ENCODE data around the gene ALOX5. TPM values are rescaled to one million over a fixed set of nuclear protein-coding genes. Genes with fewer than 3 reads are reported as not detected.
"Not testable (repeated sequence)": the region's sequence is repeated elsewhere in the genome, so short reads cannot be mapped to it uniquely, and the experiment has no call there.

Gene ALOX5
- total and polyA plus RNA-seq, 7 experiments from 2014 or later, result 1.0 to 143 (median 4.1) TPM

DNA sequence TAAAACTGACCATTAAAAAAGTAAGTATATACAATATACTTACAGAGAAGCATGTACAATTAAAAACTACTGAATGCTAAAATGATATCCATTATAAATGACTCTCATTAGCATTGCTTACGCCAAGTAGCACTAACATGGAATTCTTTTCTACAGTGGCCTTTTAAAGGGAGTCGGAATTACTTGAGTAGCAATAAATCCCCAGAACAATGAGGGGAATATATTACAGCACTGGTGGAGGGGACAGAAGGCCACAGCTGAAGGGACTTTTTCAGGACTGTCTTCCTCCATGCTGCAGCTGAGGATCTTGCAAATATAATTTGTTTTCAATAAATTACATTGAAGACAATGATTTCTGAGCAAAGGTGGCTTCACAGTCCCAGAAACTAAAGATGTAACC lies 97.0 kb downstream of the ALOX5 start:
- ChIA-PET CTCF (no interaction called here), POLR2A (no interaction called here)
- no peaks in the 10 kb centered on the region for H3K9me3 ChIP-seq (ENCODE audit: control insufficient read depth in 2 of 3, low read length in 3 of 3)
- H3K4me3 ChIP-seq (ENCODE audit: low read length), result no peak overlapping the region
- no peaks in the 10 kb centered on the region for H3K27me3 ChIP-seq (ENCODE audit: control insufficient read depth in 2 of 2, insufficient read depth in 2 of 2, low read length in 2 of 2)
- peak overlapping the region in 2 of 10 donors; percentile 58 to 59 for H3K4me3 Mint-ChIP-seq
- H3K36me3 ChIP-seq (ENCODE audit: control insufficient read depth in 2 of 3, insufficient read depth in 3 of 3, low read length in 3 of 3), result peaks cover 0 to 3% (median 0%) of the 10 kb centered on the region in 3 experiments
- peaks cover 0 to 15% (median 9%) of the 10 kb centered on the region in 5 donors for H3K36me3 Mint-ChIP-seq
- H3K9me3 Mint-ChIP-seq, result peaks cover 0 to 9% (median 3%) of the 10 kb centered on the region in 11 donors
- H3K27ac Mint-ChIP-seq, result peak overlapping the region in 7 of 9 donors; percentile 74 to 93 (median 88)
- intact Hi-C loops (cut with micrococcal nuclease), result loop anchor here in 1 of 2 donors (2.0 kb wide), 1 partner anchor 52 kb away; no protein-coding TSS in a partner anchor
- peaks cover 12 to 16% of the 10 kb centered on the region in 2 donors for H3K4me1 ChIP-seq (ENCODE audit: control insufficient read depth in 2 of 2, insufficient read depth in 2 of 2, low read length in 2 of 2)
- DNase-seq, result no peak
- H3K27ac ChIP-seq (ENCODE audit: low read depth, low read length), result peak overlapping the region; percentile 45
- no peak for ATAC-seq
- no peaks in the 10 kb centered on the region for H3K27me3 Mint-ChIP-seq
- peaks cover 11 to 50% (median 40%) of the 10 kb centered on the region in 7 donors for H3K4me1 Mint-ChIP-seq

DNA sequence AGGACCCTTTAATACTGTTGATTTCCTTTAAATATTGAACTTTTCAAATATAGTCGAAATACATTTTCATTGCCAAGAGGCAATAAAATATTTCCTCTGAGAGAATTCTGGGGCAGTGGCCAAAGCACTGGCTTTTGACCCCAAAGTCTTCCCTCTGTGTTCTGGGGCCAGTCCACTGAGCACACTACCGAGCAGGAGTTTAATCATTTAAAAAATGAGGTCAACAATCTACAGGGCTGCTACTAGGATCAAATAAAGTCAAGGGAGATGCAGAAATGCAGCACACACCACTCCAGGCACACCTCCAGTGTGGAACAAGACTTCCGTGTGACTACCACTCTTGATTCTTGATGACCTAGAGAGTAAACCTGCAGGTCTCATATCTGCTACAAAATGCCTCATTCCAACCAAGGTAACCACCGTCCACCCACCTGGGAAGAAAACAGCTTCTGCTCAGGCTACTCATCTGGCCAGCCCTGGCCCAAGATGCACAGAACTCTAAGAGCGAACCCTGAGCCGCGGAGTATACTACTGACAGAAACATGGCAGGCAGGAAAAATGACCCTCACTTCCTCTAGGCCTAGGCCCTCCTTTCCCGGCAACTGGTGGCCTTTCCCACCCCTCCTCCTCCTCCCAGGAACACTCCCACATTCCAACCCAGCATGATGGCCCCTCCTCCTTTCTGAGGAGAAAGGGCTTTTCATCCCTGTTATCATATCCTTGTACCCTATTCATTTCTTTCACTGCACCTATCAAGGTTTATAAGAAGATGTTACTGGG lies 97.7 kb downstream of the ALOX5 start:
- H3K4me3 Mint-ChIP-seq, result no peak overlapping the region
- peak overlapping the region in 8 of 9 donors; percentile 25 to 91 (median 78) for H3K27ac Mint-ChIP-seq
- peaks cover 0 to 4% (median 0%) of the 10 kb centered on the region in 3 experiments for H3K36me3 ChIP-seq (ENCODE audit: control insufficient read depth in 2 of 3, insufficient read depth in 3 of 3, low read length in 3 of 3)
- peaks cover 0 to 5% (median 3%) of the 10 kb centered on the region in 3 experiments for H3K9me3 ChIP-seq (ENCODE audit: control insufficient read depth in 2 of 3, low read length in 3 of 3)
- peaks cover 10 to 44% (median 40%) of the 10 kb centered on the region in 7 donors for H3K4me1 Mint-ChIP-seq
- ATAC-seq (no peak), DNase-seq (no peak)
- peaks cover 0 to 16% (median 5%) of the 10 kb centered on the region in 11 donors for H3K9me3 Mint-ChIP-seq
- ChIA-PET POLR2A (interaction anchor here (0.6 kb wide), 1 partner anchor 161 kb away, joined by 4 read pairs; no protein-coding TSS in a partner anchor), CTCF (no interaction called here)
- peaks cover 0 to 21% (median 13%) of the 10 kb centered on the region in 5 donors for H3K36me3 Mint-ChIP-seq
- H3K27ac ChIP-seq (ENCODE audit: low read depth, low read length), result no peak overlapping the region
- no peak overlapping the region for H3K4me3 ChIP-seq (ENCODE audit: low read length)
- no peaks in the 10 kb centered on the region for H3K27me3 ChIP-seq (ENCODE audit: control insufficient read depth in 2 of 2, insufficient read depth in 2 of 2, low read length in 2 of 2)
- no peaks in the 10 kb centered on the region for H3K27me3 Mint-ChIP-seq
- H3K4me1 ChIP-seq (ENCODE audit: control insufficient read depth in 2 of 2, insufficient read depth in 2 of 2, low read length in 2 of 2), result peaks cover 12 to 16% of the 10 kb centered on the region in 2 donors
- intact Hi-C loops (cut with micrococcal nuclease), result loop anchor here in 1 of 2 donors (2.0 kb wide), 1 partner anchor 53 kb away; no protein-coding TSS in a partner anchor

DNA sequence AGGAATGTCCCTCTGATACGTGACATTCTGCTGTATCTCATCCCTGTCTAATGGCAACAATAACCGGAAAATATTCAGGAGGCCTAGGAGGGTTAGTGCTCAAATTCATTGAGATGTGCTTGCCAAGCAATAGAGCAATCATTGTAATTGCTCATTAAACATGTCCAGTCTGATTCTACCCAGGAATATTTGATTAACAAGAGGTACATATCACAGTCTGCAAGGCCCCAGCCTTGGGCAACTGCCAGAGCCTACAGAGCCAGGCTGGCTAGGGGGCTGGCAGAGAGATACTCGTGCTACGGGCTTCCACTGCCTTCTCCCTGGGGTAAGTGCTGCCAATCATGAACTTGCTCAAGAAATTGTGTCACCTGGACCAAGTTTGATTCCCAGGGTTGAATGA lies 99.1 kb downstream of the ALOX5 start:
- ChIA-PET CTCF (no interaction called here), POLR2A (no interaction called here)
- peaks cover 12 to 16% of the 10 kb centered on the region in 2 donors for H3K4me1 ChIP-seq (ENCODE audit: control insufficient read depth in 2 of 2, insufficient read depth in 2 of 2, low read length in 2 of 2)
- H3K4me3 ChIP-seq (ENCODE audit: low read length), result no peak overlapping the region
- peaks cover 0 to 4% (median 0%) of the 10 kb centered on the region in 3 experiments for H3K36me3 ChIP-seq (ENCODE audit: control insufficient read depth in 2 of 3, insufficient read depth in 3 of 3, low read length in 3 of 3)
- intact Hi-C loops (cut with micrococcal nuclease), result no loop called here
- peak overlapping the region in 5 of 9 donors; percentile 33 to 86 (median 64) for H3K27ac Mint-ChIP-seq
- H3K9me3 Mint-ChIP-seq, result peaks cover 3 to 30% (median 17%) of the 10 kb centered on the region in 11 donors
- DNase-seq (no peak), ATAC-seq (no peak)
- H3K4me3 Mint-ChIP-seq, result no peak overlapping the region
- H3K4me1 Mint-ChIP-seq, result peaks cover 10 to 42% (median 40%) of the 10 kb centered on the region in 7 donors
- H3K27me3 ChIP-seq (ENCODE audit: control insufficient read depth in 2 of 2, insufficient read depth in 2 of 2, low read length in 2 of 2), result no peaks in the 10 kb centered on the region
- no peak overlapping the region for H3K27ac ChIP-seq (ENCODE audit: low read depth, low read length)
- H3K27me3 Mint-ChIP-seq, result no peaks in the 10 kb centered on the region
- H3K36me3 Mint-ChIP-seq, result peaks cover 0 to 35% (median 27%) of the 10 kb centered on the region in 5 donors
- peaks cover 0 to 12% (median 3%) of the 10 kb centered on the region in 3 experiments for H3K9me3 ChIP-seq (ENCODE audit: control insufficient read depth in 2 of 3, low read length in 3 of 3)

DNA sequence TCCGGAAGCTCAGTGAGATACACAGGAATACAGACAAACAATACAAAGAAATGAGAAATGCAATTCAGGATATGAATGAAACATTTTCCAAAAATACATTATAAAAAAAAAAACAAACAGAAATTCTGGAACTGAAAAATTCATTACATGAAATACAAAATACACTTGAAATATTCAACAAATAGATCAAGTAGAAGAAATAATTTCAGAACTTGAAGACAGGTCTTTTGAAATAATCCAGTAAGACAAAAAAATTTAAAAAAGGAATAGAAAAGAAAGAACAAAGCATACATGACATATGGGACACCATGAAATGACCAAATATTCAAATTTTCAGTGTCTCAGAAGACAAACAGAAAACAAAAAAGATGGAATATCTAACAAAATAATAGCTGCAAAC lies 102.5 kb downstream of the ALOX5 start:
- ATAC-seq (no peak), DNase-seq (no peak)
- H3K4me3 Mint-ChIP-seq, result no peak overlapping the region
- H3K9me3 Mint-ChIP-seq, result peaks cover 7 to 61% (median 39%) of the 10 kb centered on the region in 11 donors
- peaks cover 0 to 27% (median 12%) of the 10 kb centered on the region in 7 donors for H3K4me1 Mint-ChIP-seq
- no peaks in the 10 kb centered on the region for H3K4me1 ChIP-seq (ENCODE audit: control insufficient read depth in 2 of 2, insufficient read depth in 2 of 2, low read length in 2 of 2)
- H3K36me3 ChIP-seq (ENCODE audit: control insufficient read depth in 2 of 3, insufficient read depth in 3 of 3, low read length in 3 of 3), result peaks cover 0 to 4% (median 0%) of the 10 kb centered on the region in 3 experiments
- no peak overlapping the region for H3K27ac ChIP-seq (ENCODE audit: low read depth, low read length)
- intact Hi-C loops (cut with micrococcal nuclease), result no loop called here
- POLR2A ChIA-PET, result no interaction called here
- no peaks in the 10 kb centered on the region for H3K27me3 ChIP-seq (ENCODE audit: control insufficient read depth in 2 of 2, insufficient read depth in 2 of 2, low read length in 2 of 2)
- H3K36me3 Mint-ChIP-seq, result peaks cover 13 to 67% (median 59%) of the 10 kb centered on the region in 5 donors
- CTCF ChIA-PET, result interaction anchor here (0.7 kb wide), 1 partner anchor 15 kb away, joined by 3 read pairs; no protein-coding TSS in a partner anchor
- no peaks in the 10 kb centered on the region for H3K27me3 Mint-ChIP-seq
- peaks cover 0 to 22% (median 3%) of the 10 kb centered on the region in 3 experiments for H3K9me3 ChIP-seq (ENCODE audit: control insufficient read depth in 2 of 3, low read length in 3 of 3)
- H3K4me3 ChIP-seq (ENCODE audit: low read length), result no peak overlapping the region
- H3K27ac Mint-ChIP-seq, result no peak overlapping the region

DNA sequence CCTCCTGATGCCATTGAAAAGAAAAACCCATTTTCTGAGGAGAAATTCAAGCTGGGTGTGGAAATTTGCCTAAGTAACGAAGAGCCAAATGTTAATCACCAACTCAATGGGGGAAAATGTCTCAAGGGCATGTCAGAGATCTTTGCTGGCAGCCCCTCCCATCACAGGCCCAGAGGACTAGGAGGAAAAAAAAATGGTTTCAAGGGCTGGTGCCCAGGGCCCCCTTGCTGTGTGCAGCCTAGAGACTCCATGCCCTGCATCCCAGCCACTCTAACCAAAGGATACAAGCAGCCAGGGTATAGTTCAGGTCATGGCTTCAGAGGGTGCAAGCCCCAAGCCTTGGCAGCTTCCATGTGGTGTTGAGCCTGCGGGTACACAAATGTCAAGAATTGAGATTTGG lies 106.3 kb downstream of the ALOX5 start:
- peaks cover 7 to 71% (median 42%) of the 10 kb centered on the region in 11 donors for H3K9me3 Mint-ChIP-seq
- no peak overlapping the region for H3K27ac Mint-ChIP-seq
- peaks cover 34 to 97% (median 88%) of the 10 kb centered on the region in 5 donors for H3K36me3 Mint-ChIP-seq

DNA sequence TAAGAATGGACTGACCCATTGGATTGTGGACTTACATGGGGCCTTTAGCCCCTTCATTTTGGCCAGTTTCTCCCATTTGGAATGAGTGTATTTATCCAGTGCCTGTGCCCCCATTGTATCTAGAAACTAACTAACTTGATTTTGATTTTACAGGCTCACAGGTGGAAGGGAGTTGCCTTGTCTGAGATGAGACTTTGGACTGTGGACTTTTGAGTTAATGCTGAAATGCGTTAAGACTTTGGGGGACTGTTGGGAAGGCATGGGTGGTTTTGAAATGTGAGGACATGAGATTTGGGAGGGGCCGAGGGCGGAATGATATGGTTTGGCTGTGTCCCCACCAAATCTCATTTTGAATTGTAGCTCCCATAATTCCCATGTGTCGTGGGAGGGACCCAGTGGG lies 107.1 kb downstream of the ALOX5 start:
- Mint-ChIP-seq H3K9me3 (peaks cover 7 to 65% (median 42%) of the 10 kb centered on the region in 11 donors), H3K36me3 (peaks cover 34 to 94% (median 86%) of the 10 kb centered on the region in 5 donors), H3K4me1 (peaks cover 0 to 18% (median 0%) of the 10 kb centered on the region in 7 donors)
- H3K4me1 ChIP-seq (ENCODE audit: control insufficient read depth in 2 of 2, insufficient read depth in 2 of 2, low read length in 2 of 2); H3K4me3 Mint-ChIP-seq; H3K27me3 Mint-ChIP-seq; DNase-seq; H3K4me3 ChIP-seq (ENCODE audit: low read length); CTCF ChIA-PET; intact Hi-C loops (cut with micrococcal nuclease); H3K27me3 ChIP-seq (ENCODE audit: control insufficient read depth in 2 of 2, insufficient read depth in 2 of 2, low read length in 2 of 2); POLR2A ChIA-PET; ATAC-seq; H3K27ac ChIP-seq (ENCODE audit: low read depth, low read length); H3K27ac Mint-ChIP-seq: not testable (repeated sequence)
- H3K9me3 ChIP-seq (ENCODE audit: control insufficient read depth in 2 of 3, low read length in 3 of 3), result peaks cover 0 to 22% (median 3%) of the 10 kb centered on the region in 3 experiments
- peaks cover 0 to 13% (median 0%) of the 10 kb centered on the region in 3 experiments for H3K36me3 ChIP-seq (ENCODE audit: control insufficient read depth in 2 of 3, insufficient read depth in 3 of 3, low read length in 3 of 3)

More for the DNA sequence above, 106.3 kb downstream of the ALOX5 start:
- Mint-ChIP-seq H3K4me1 (peaks cover 0 to 18% (median 0%) of the 10 kb centered on the region in 7 donors), H3K4me3 (no peak overlapping the region), H3K27me3 (no peaks in the 10 kb centered on the region)
- ChIA-PET CTCF (no interaction called here), POLR2A (no interaction called here)
- intact Hi-C loops (cut with micrococcal nuclease), result no loop called here
- Histone ChIP-seq H3K4me1 (ENCODE audit: control insufficient read depth in 2 of 2, insufficient read depth in 2 of 2, low read length in 2 of 2) (no peaks in the 10 kb centered on the region), H3K27me3 (ENCODE audit: control insufficient read depth in 2 of 2, insufficient read depth in 2 of 2, low read length in 2 of 2) (no peaks in the 10 kb centered on the region), H3K9me3 (ENCODE audit: control insufficient read depth in 2 of 3, low read length in 3 of 3) (peaks cover 0 to 22% (median 3%) of the 10 kb centered on the region in 3 experiments), H3K4me3 (ENCODE audit: low read length) (no peak overlapping the region), H3K27ac (ENCODE audit: low read depth, low read length) (no peak overlapping the region), H3K36me3 (ENCODE audit: control insufficient read depth in 2 of 3, insufficient read depth in 3 of 3, low read length in 3 of 3) (peaks cover 0 to 16% (median 0%) of the 10 kb centered on the region in 3 experiments)
- ATAC-seq (no peak), DNase-seq (no peak)

Measured in naive thymus-derived CD4-positive, alpha-beta T cell (primary cell).